Measurements from ENCODE around the gene ESYT2.

Gene ESYT2

DNA sequence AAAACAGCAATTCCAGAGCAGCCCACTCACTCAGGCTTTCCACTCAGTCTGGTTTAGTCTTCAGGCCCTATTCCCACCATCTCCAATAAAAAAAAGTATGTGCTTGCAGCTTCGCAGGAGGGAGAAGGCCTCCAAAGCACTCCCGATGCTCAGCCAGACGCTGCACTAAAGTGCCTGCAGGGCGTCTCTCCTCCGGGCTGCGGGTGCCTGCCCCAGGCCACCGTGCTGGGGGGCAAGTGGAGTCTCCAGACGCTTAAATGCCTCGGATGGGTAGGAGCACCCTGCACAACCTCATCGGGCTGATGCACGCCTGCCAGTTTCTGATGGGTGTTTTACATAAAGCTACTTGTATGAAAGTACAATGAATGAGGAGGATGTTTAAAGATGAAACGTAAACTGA lies 93.4 kb downstream of the ESYT2 start (continued):
- TF ChIP-seq, protein P1, sequence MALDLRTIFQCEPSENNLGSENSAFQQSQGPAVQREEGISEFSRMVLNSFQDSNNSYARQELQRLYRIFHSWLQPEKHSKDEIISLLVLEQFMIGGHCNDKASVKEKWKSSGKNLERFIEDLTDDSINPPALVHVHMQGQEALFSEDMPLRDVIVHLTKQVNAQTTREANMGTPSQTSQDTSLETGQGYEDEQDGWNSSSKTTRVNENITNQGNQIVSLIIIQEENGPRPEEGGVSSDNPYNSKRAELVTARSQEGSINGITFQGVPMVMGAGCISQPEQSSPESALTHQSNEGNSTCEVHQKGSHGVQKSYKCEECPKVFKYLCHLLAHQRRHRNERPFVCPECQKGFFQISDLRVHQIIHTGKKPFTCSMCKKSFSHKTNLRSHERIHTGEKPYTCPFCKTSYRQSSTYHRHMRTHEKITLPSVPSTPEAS (tag by site-specific recombination; IDR thresholded peaks at IDR 0.05): no peak
- TF ChIP-seq ZNF280D (tag by site-specific recombination; IDR thresholded peaks at IDR 0.05): no peak
- no peak for TF ChIP-seq ZNF311 (tag by site-specific recombination; IDR thresholded peaks at IDR 0.05; ENCODE audit: borderline replicate concordance)
- no peak for TF ChIP-seq ZNF248 (tag by site-specific recombination; IDR thresholded peaks at IDR 0.05)

GRCh38 chr7:158734861-158735260 lies 94.4 kb downstream of the ESYT2 start:
- CTCF ChIA-PET: no interaction called here
- H3K9me3 ChIP-seq (ENCODE audit: control insufficient read depth, insufficient read depth, low read depth, low read length): no peaks in the 10 kb centered on the region
- peaks cover 0 to 49% of the 10 kb centered on the region in 2 experiments; a peak in 2 of 3 replicates for H3K36me3 ChIP-seq (ENCODE audit: control insufficient read depth in 2 of 2, insufficient read depth in 1 of 2, low read length in 2 of 2)
- H3K4me3 ChIP-seq (ENCODE audit: low read depth, low read length): no peak overlapping the region
- H3K27ac ChIP-seq (ENCODE audit: extremely low read depth, low read depth, low read length): no peak overlapping the region
- TF ChIP-seq AEBP2 (tag by site-specific recombination; IDR thresholded peaks at IDR 0.05; ENCODE audit: borderline replicate concordance) (no peak), ZNF843 (tag by site-specific recombination; IDR thresholded peaks at IDR 0.05) (no peak), ZNF544 (tag by site-specific recombination; IDR thresholded peaks at IDR 0.05) (no peak), OSR2 (tag by site-specific recombination; IDR thresholded peaks at IDR 0.05) (no peak), ZFP37 (tag by site-specific recombination; IDR thresholded peaks at IDR 0.05) (no peak), ZNF555 (tag by site-specific recombination; conservative IDR thresholded peaks at IDR 0.05) (no peak), ZNF560 (tag by site-specific recombination; IDR thresholded peaks at IDR 0.05; ENCODE audit: borderline replicate concordance) (no peak), ZNF777 (tag by site-specific recombination; IDR thresholded peaks at IDR 0.05; ENCODE audit: borderline replicate concordance) (no peak)
- TF ChIP-seq, protein P2, sequence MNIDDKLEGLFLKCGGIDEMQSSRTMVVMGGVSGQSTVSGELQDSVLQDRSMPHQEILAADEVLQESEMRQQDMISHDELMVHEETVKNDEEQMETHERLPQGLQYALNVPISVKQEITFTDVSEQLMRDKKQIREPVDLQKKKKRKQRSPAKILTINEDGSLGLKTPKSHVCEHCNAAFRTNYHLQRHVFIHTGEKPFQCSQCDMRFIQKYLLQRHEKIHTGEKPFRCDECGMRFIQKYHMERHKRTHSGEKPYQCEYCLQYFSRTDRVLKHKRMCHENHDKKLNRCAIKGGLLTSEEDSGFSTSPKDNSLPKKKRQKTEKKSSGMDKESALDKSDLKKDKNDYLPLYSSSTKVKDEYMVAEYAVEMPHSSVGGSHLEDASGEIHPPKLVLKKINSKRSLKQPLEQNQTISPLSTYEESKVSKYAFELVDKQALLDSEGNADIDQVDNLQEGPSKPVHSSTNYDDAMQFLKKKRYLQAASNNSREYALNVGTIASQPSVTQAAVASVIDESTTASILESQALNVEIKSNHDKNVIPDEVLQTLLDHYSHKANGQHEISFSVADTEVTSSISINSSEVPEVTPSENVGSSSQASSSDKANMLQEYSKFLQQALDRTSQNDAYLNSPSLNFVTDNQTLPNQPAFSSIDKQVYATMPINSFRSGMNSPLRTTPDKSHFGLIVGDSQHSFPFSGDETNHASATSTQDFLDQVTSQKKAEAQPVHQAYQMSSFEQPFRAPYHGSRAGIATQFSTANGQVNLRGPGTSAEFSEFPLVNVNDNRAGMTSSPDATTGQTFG (tag by site-specific recombination; IDR thresholded peaks at IDR 0.05; ENCODE audit: borderline replicate concordance): no peak
- TF ChIP-seq, protein P3, sequence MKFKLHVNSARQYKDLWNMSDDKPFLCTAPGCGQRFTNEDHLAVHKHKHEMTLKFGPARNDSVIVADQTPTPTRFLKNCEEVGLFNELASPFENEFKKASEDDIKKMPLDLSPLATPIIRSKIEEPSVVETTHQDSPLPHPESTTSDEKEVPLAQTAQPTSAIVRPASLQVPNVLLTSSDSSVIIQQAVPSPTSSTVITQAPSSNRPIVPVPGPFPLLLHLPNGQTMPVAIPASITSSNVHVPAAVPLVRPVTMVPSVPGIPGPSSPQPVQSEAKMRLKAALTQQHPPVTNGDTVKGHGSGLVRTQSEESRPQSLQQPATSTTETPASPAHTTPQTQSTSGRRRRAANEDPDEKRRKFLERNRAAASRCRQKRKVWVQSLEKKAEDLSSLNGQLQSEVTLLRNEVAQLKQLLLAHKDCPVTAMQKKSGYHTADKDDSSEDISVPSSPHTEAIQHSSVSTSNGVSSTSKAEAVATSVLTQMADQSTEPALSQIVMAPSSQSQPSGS (tag by site-specific recombination; IDR thresholded peaks at IDR 0.05; ENCODE audit: low read depth): no peak
- POLR2A ChIA-PET: no interaction called here
- no peaks in the 10 kb centered on the region for H3K4me1 ChIP-seq (ENCODE audit: control insufficient read depth, insufficient read depth, low read length)
